Epidermal melanocyte (primary cell): ENCODE data around the gene NUDT21.
"Not testable (repeated sequence)": the region's sequence is repeated elsewhere in the genome, so short reads cannot be mapped to it uniquely, and the experiment has no call there.

Source experiments
- DNase-seq: peaks from one replicate; pipeline ENCODE4 v3.0.0; 2011; ENCODE audit warnings: low spot score; ENCODE audit not compliant: insufficient read length

The NUDT21 gene

GRCh38 chr16:56419740-56420548 is 31.2 kb downstream of the NUDT21 start:
- no peak for DNase-seq

- no peak for DNase-seq
These were observed 34.0 kb downstream of the NUDT21 start for GRCh38 chr16:56417138-56417537.

GRCh38 chr16:56415875-56416274 is 35.3 kb downstream of the NUDT21 start:
- no peak for DNase-seq

GRCh38 chr16:56414366-56414765 is 36.8 kb downstream of the NUDT21 start:
- no peak for DNase-seq

- DNase-seq = no peak
These were observed 37.8 kb downstream of the NUDT21 start for GRCh38 chr16:56413381-56413780.

- no peak for DNase-seq
These were observed 39.5 kb downstream of the NUDT21 start for GRCh38 chr16:56411624-56412023.

GRCh38 chr16:56411123-56411522 is 40.0 kb downstream of the NUDT21 start:
- DNase-seq = no peak

- no peak for DNase-seq
These were observed 41.9 kb downstream of the NUDT21 start for GRCh38 chr16:56409195-56409594.

GRCh38 chr16:56408379-56409098 is 42.6 kb downstream of the NUDT21 start:
- no peak for DNase-seq

- no peak for DNase-seq
These were observed 45.0 kb downstream of the NUDT21 start for GRCh38 chr16:56405977-56406672.

GRCh38 chr16:56401482-56401881 is 49.6 kb downstream of the NUDT21 start:
- DNase-seq = no peak

GRCh38 chr16:56400458-56400857 is 50.7 kb downstream of the NUDT21 start:
- no peak for DNase-seq

GRCh38 chr16:56399486-56399885 is 51.6 kb downstream of the NUDT21 start:
- DNase-seq = no peak

GRCh38 chr16:56399047-56399446 is 52.1 kb downstream of the NUDT21 start:
- DNase-seq = no peak

- not testable (repeated sequence) for DNase-seq
These were observed 54.4 kb downstream of the NUDT21 start for GRCh38 chr16:56396724-56397123.

- no peak for DNase-seq
These were observed 61.6 kb downstream of the NUDT21 start for GRCh38 chr16:56389554-56389953.

GRCh38 chr16:56388209-56388608 is 62.9 kb downstream of the NUDT21 start:
- no peak for DNase-seq

GRCh38 chr16:56387396-56387795 is 63.7 kb downstream of the NUDT21 start:
- DNase-seq = no peak

- DNase-seq = no peak
These were observed 66.9 kb downstream of the NUDT21 start for GRCh38 chr16:56384074-56384721.

GRCh38 chr16:56382901-56383355 is 68.2 kb downstream of the NUDT21 start:
- DNase-seq = no peak

- DNase-seq = no peak
These were observed 68.7 kb downstream of the NUDT21 start for GRCh38 chr16:56382459-56382858.
